ENCODE data around the gene SPRYD3. TPM values are rescaled to one million over a fixed set of nuclear protein-coding genes. Genes with fewer than 3 reads are reported as not detected.

The SPRYD3 gene
- total RNA-seq, 1 donor from 2014 or later, result 37.1 TPM

DNA sequence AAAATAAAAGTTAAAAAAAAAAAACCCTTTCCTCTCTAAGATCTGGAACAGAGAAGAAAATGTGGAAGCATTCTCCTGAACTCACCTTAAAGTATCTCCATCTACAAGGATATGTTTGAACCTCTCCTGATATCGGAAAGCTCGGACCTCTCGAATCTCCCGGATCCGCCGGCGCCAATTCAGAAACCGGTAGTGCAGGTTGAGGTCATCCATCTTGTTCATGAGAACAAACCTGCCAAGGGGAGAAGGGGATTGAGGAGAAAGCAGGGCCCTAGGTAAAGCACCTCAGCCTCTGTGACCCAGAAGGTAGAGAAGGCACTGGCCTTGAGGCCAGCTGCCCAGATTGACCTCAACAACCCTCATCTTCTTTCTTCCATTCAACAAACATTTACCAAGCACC lies 2.2 kb downstream of the SPRYD3 start:
- Mint-ChIP-seq H3K4me1 (ENCODE audit: low read depth) (peaks cover 48% of the 10 kb centered on the region), H3K27ac (ENCODE audit: unreplicated experiment) (no peak overlapping the region), H3K4me3 (ENCODE audit: unreplicated experiment) (no peak overlapping the region), H3K9me3 (ENCODE audit: low read depth) (no peaks in the 10 kb centered on the region), H3K36me3 (ENCODE audit: low read depth) (peaks cover 33% of the 10 kb centered on the region), H3K27me3 (ENCODE audit: low read depth) (no peaks in the 10 kb centered on the region)
- DNase-seq (ENCODE audit: low spot score), result peak; percentile 38
- TF ChIP-seq, protein P1, sequence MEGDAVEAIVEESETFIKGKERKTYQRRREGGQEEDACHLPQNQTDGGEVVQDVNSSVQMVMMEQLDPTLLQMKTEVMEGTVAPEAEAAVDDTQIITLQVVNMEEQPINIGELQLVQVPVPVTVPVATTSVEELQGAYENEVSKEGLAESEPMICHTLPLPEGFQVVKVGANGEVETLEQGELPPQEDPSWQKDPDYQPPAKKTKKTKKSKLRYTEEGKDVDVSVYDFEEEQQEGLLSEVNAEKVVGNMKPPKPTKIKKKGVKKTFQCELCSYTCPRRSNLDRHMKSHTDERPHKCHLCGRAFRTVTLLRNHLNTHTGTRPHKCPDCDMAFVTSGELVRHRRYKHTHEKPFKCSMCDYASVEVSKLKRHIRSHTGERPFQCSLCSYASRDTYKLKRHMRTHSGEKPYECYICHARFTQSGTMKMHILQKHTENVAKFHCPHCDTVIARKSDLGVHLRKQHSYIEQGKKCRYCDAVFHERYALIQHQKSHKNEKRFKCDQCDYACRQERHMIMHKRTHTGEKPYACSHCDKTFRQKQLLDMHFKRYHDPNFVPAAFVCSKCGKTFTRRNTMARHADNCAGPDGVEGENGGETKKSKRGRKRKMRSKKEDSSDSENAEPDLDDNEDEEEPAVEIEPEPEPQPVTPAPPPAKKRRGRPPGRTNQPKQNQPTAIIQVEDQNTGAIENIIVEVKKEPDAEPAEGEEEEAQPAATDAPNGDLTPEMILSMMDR (IDR thresholded peaks at IDR 0.05), result no peak

DNA sequence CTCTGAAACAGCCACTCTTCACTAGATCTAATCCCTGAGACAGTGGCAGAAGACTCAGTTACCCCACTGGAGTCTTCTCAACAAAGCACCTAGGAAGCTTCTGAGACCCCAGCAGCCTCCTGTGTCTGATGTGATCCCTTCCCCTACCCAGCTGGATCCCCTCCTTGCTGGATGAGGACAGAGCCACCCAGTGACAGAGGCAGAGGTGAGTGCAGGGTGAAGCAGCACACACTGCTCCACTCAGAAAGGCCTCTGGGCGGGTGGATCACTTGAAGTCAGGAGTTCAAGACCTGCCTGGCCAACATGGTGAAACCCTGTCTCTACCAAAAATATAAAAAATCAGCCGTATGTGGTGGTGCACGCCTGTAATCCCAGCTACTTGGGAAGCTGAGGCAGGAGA lies 2.7 kb downstream of the SPRYD3 start:
- Mint-ChIP-seq H3K4me1 (ENCODE audit: low read depth) (peaks cover 54% of the 10 kb centered on the region), H3K36me3 (ENCODE audit: low read depth) (peaks cover 33% of the 10 kb centered on the region), H3K27me3 (ENCODE audit: low read depth) (no peaks in the 10 kb centered on the region), H3K4me3 (ENCODE audit: unreplicated experiment) (no peak overlapping the region), H3K9me3 (ENCODE audit: low read depth) (no peaks in the 10 kb centered on the region), H3K27ac (ENCODE audit: unreplicated experiment) (no peak overlapping the region)
- peak; percentile 57 for DNase-seq (ENCODE audit: low spot score)
- TF ChIP-seq, protein P1 (IDR thresholded peaks at IDR 0.05), result no peak

DNA sequence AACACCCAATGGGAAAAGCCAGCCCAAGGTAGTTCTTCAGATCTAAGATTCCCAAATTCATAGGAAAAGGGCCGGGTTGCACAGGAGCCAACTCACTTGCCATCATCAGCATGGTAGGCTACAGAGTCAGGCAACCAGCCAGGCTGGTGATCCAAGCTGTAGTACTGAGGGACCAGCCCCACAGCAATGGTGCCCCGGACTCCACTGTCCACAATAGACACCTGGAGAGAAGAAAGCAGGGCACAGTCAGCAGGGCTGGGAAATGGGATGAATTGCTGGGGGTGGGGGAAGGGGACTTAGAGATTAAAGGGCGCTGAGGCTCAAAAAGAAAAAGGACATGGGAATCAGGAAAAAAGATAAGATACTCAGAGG lies 4.2 kb downstream of the SPRYD3 start:
- Mint-ChIP-seq H3K27ac (ENCODE audit: unreplicated experiment) (no peak overlapping the region), H3K36me3 (ENCODE audit: low read depth) (peaks cover 38% of the 10 kb centered on the region), H3K9me3 (ENCODE audit: low read depth) (no peaks in the 10 kb centered on the region), H3K4me3 (ENCODE audit: unreplicated experiment) (no peak overlapping the region), H3K27me3 (ENCODE audit: low read depth) (no peaks in the 10 kb centered on the region), H3K4me1 (ENCODE audit: low read depth) (peaks cover 56% of the 10 kb centered on the region)
- no peak for DNase-seq (ENCODE audit: low spot score)
- TF ChIP-seq, protein P1 (IDR thresholded peaks at IDR 0.05), result no peak

DNA sequence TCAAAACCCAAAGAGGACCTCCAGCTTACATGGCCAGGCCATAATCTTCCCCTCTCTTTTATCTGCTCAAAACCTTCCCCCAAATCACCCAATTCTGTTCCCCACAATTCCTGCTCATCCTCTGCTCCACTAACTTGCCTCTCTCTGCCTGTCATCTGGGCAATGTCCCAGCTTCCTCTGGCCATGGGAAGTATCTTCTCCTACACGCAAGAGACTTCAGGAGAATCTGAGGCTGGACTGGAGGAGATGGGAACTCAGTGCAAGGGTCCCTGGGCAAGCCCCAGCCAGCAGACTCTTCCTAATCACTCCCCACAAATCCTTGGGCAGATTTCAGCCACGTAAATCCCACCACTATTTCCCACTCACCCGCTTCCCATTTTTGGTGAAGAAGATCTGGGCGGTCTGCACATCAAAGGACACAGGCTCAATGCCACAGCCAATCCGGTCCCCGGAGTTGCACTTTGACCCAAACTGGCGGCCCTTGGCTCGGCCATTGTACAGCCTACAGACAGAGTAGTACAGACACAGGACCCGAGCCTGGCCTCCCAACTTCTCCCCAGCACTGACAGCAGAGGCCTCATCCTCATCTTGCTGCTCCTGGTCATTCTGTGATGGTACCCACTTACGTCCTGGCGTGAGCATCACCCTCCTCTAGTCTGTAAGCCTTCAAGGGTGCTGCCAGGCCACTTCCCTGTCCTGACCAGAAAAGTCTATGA lies 4.7 kb downstream of the SPRYD3 start:
- Mint-ChIP-seq H3K9me3 (ENCODE audit: low read depth) (no peaks in the 10 kb centered on the region), H3K27me3 (ENCODE audit: low read depth) (no peaks in the 10 kb centered on the region), H3K36me3 (ENCODE audit: low read depth) (peaks cover 39% of the 10 kb centered on the region), H3K4me1 (ENCODE audit: low read depth) (peaks cover 52% of the 10 kb centered on the region), H3K27ac (ENCODE audit: unreplicated experiment) (peak overlapping the region; percentile 3), H3K4me3 (ENCODE audit: unreplicated experiment) (no peak overlapping the region)
- peak; percentile 63 for DNase-seq (ENCODE audit: low spot score)
- TF ChIP-seq, protein P1 (IDR thresholded peaks at IDR 0.05), result no peak

DNA sequence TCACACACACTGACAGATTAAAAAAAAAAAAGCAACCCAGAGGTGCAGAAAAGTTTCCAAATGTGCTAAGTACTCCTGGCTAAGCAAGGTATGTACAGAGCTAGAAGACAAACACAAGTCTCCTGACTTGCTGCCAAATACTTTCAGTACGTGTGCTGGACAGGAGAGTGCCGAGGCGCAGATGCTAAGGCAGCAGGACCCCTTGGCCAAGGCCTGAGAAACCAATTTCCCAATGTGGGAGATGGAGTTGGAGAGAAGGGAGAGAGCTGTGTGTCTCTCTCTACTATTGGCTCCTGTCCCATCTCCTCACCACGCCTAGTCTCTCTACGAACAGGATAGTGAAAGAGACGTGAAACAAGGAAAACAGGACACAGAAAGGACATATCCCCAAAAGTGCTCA lies 5.3 kb downstream of the SPRYD3 start:
- H3K4me1 Mint-ChIP-seq (ENCODE audit: low read depth), result peaks cover 57% of the 10 kb centered on the region
- no peak overlapping the region for H3K4me3 Mint-ChIP-seq (ENCODE audit: unreplicated experiment)
- H3K27ac Mint-ChIP-seq (ENCODE audit: unreplicated experiment), result no peak overlapping the region
- H3K36me3 Mint-ChIP-seq (ENCODE audit: low read depth), result peaks cover 39% of the 10 kb centered on the region
- no peak for DNase-seq (ENCODE audit: low spot score)
- no peaks in the 10 kb centered on the region for H3K27me3 Mint-ChIP-seq (ENCODE audit: low read depth)
- TF ChIP-seq, protein P1 (IDR thresholded peaks at IDR 0.05), result no peak
- H3K9me3 Mint-ChIP-seq (ENCODE audit: low read depth), result no peaks in the 10 kb centered on the region

All from chondrocyte (in vitro differentiated cells).